Measurements from ENCODE around the gene GAREM2.

DNA sequence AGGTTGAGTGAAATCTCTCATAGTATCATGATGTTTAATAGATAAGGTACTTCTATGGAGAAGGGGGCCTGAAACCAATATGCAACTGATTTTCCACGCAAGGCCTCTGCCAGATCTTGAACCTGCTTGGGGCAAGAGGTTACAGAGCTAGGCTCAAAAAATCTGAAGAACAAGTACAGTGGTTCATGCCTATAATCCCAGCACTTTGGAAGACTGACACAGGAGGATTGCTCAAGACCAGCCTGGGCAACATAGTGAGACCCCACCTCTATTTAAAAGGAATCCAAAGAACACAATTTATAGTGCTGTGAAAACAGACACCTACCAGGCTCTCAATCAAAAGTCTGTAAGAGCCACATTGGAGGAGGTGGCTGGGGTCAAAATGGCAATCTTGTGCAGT lies 42.9 kb downstream of the GAREM2 start:
- TF ChIP-seq YY1 (IDR thresholded peaks at IDR 0.05; ENCODE audit: low read depth) = no peak
- TF ChIP-seq, protein P1, sequence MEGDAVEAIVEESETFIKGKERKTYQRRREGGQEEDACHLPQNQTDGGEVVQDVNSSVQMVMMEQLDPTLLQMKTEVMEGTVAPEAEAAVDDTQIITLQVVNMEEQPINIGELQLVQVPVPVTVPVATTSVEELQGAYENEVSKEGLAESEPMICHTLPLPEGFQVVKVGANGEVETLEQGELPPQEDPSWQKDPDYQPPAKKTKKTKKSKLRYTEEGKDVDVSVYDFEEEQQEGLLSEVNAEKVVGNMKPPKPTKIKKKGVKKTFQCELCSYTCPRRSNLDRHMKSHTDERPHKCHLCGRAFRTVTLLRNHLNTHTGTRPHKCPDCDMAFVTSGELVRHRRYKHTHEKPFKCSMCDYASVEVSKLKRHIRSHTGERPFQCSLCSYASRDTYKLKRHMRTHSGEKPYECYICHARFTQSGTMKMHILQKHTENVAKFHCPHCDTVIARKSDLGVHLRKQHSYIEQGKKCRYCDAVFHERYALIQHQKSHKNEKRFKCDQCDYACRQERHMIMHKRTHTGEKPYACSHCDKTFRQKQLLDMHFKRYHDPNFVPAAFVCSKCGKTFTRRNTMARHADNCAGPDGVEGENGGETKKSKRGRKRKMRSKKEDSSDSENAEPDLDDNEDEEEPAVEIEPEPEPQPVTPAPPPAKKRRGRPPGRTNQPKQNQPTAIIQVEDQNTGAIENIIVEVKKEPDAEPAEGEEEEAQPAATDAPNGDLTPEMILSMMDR (IDR thresholded peaks at IDR 0.05) = no peak
